Testis (tissue), 2 donors: Measurements from ENCODE around the gene RNU1-1.
"Not testable (repeated sequence)": the region's sequence is repeated elsewhere in the genome, so short reads cannot be mapped to it uniquely, and the experiment has no call there.

Source experiments
- CTCF ChIP-seq, 3 experiments: fragments of 450-650 bp in 2 of 3; fragments of 200-600 bp in 1 of 3; sonication (generic) in 1 of 3; IDR thresholded peaks; one replicate each; pipeline ENCODE4 v1.5.1; 2016 to 2019; ENCODE audit warnings: antibody characterized with exemption in 3 of 3, mild to moderate bottlenecking in 2 of 3, moderate library complexity in 1 of 3
- POLR2A ChIP-seq: fragments of 450-650 bp; IDR thresholded peaks from one replicate; pipeline ENCODE4 v1.6.1; 2017; ENCODE audit warnings: antibody characterized with exemption, mild to moderate bottlenecking, moderate library complexity

DNA sequence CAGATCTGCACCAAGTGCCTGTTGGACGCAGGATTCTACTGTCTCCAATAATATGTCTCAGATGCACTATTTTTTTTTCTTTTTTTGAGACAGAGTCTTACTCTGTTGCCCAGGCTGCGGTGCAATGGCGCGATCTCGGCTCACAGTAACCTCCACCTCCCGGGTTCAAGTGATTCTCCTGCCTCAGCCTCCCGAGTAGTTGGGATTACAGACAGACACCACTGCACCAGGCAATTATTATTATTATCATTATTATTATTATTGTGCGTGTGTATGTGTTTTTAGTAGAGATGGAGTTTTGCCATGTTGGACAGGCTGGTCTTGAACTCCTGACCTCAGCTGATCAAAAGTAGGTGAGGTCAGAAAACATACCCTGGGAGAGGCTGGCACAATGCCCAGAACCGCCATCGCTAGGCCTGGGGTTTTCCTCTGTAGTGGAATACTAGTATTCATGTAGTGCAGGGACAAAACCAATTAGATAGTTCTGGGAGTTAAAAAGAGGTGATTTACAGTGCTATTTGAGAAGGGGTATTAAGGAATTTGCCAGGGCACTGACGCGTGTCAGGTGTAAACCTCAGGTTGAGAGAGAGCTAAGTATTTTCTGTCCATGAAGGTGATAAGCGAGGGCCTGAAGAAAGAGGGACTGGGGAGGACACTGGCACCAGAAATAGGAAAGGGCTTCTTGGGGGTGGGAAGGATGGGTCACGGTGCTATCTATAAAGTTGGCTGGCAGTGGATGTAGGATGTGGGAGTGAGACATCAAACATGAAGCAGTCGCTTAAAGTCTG lies 1.3 kb downstream of the RNU1-1 start:
- not testable (repeated sequence) for TF ChIP-seq CTCF (IDR thresholded peaks at IDR 0.05); POLR2A
